Dermis microvascular lymphatic vessel endothelial cell (primary cell): Measurements from ENCODE around the gene METTL8. TPM values are rescaled to one million over a fixed set of nuclear protein-coding genes. Genes with fewer than 3 reads are reported as not detected.

Experiments
- total RNA-seq: library from RNA; depleted of rRNA; stranded (reverse); fragments of >200 nt; gene quantifications from 2 replicates; pipeline ENCODE4 v1.2.1, GENCODE V29; 2014

METTL8 gene
- total RNA-seq, 1 donor from 2014 or later: 10.5 TPM

Other genes starting within 250 kb of the METTL8 start
- 12.1 and 12.5 TPM in 2 replicates for gene DCAF17, start 236 bp upstream of the METTL8 start, total RNA-seq
- 9.6 and 22.8 TPM in 2 replicates for gene CYBRD1, start 88.5 kb upstream of the METTL8 start, total RNA-seq